ENCODE measurements around the gene NBAS.

Gene NBAS

GRCh38 chr2:15457868-15458267, 103.3 kb downstream of the NBAS start:
- H3K27ac ChIP-seq (ENCODE audit: low read depth, low read length): no peak overlapping the region
- TF ChIP-seq EZH2phosphoT487 (conservative IDR thresholded peaks at IDR 0.05; ENCODE audit: low read length): no peak
- H3K9me3 ChIP-seq (ENCODE audit: insufficient read depth, low read length): no peaks in the 10 kb centered on the region
- H3K4me2 ChIP-seq (ENCODE audit: low read depth, low read length, poor library complexity, severe bottlenecking): no peak overlapping the region
- no peaks in the 10 kb centered on the region for H3F3A ChIP-seq (ENCODE audit: insufficient read depth)
- peaks cover 8% of the 10 kb centered on the region; the same call in 1 of the 2 replicates for H3K36me3 ChIP-seq (ENCODE audit: low read length)
- no peaks in the 10 kb centered on the region for H4K20me1 ChIP-seq (ENCODE audit: low read depth, low read length)
- H3K9ac ChIP-seq (ENCODE audit: low read length): no peak overlapping the region
- H3K4me3 ChIP-seq (ENCODE audit: insufficient read depth, low read length, poor library complexity, severe bottlenecking): no peak overlapping the region
- H2AFZ ChIP-seq (ENCODE audit: low read depth, low read length, severe bottlenecking): no peak overlapping the region
- H3K27me3 ChIP-seq (ENCODE audit: low read length): no peaks in the 10 kb centered on the region
- no peaks in the 10 kb centered on the region for H3K79me2 ChIP-seq (ENCODE audit: insufficient read depth, low read length)
- no peaks in the 10 kb centered on the region for H3K9me2 ChIP-seq (replicated peaks; ENCODE audit: insufficient read depth, low read length)

- no peak overlapping the region for H2AFZ ChIP-seq (ENCODE audit: low read depth, low read length, severe bottlenecking)
- H3K4me3 ChIP-seq (ENCODE audit: insufficient read depth, low read length, poor library complexity, severe bottlenecking): no peak overlapping the region
- no peaks in the 10 kb centered on the region for H3K9me2 ChIP-seq (replicated peaks; ENCODE audit: insufficient read depth, low read length)
- H3K9me3 ChIP-seq (ENCODE audit: insufficient read depth, low read length): no peaks in the 10 kb centered on the region
- H3K9ac ChIP-seq (ENCODE audit: low read length): no peak overlapping the region
- H3K79me2 ChIP-seq (ENCODE audit: insufficient read depth, low read length): no peaks in the 10 kb centered on the region
- TF ChIP-seq CTCF (IDR thresholded peaks at IDR 0.05; ENCODE audit: insufficient read depth, low read length, poor library complexity, severe bottlenecking): no peak
- no peak for TF ChIP-seq EZH2phosphoT487 (conservative IDR thresholded peaks at IDR 0.05; ENCODE audit: low read length)
- H3K27me3 ChIP-seq (ENCODE audit: low read length): no peaks in the 10 kb centered on the region
- H3K27ac ChIP-seq (ENCODE audit: low read depth, low read length): no peak overlapping the region
- H3K4me2 ChIP-seq (ENCODE audit: low read depth, low read length, poor library complexity, severe bottlenecking): no peak overlapping the region
- H4K20me1 ChIP-seq (ENCODE audit: low read depth, low read length): no peaks in the 10 kb centered on the region
- peaks cover 3% of the 10 kb centered on the region; the same call in 1 of the 2 replicates for H3K36me3 ChIP-seq (ENCODE audit: low read length)
- H3F3A ChIP-seq (ENCODE audit: insufficient read depth): no peaks in the 10 kb centered on the region
These were observed 104.8 kb downstream of the NBAS start for GRCh38 chr2:15456352-15456751.

GRCh38 chr2:15450808-15451207, 110.3 kb downstream of the NBAS start:
- Histone ChIP-seq H3K36me3 (ENCODE audit: low read length) (no peaks in the 10 kb centered on the region; the same call in 1 of the 2 replicates), H3K4me3 (ENCODE audit: insufficient read depth, low read length, poor library complexity, severe bottlenecking) (no peak overlapping the region), H3K9me2 (replicated peaks; ENCODE audit: insufficient read depth, low read length) (no peaks in the 10 kb centered on the region), H3K27ac (ENCODE audit: low read depth, low read length) (no peak overlapping the region), H3F3A (ENCODE audit: insufficient read depth) (no peaks in the 10 kb centered on the region), H3K9ac (ENCODE audit: low read length) (no peak overlapping the region), H3K9me3 (ENCODE audit: insufficient read depth, low read length) (no peaks in the 10 kb centered on the region), H3K27me3 (ENCODE audit: low read length) (no peaks in the 10 kb centered on the region), H3K79me2 (ENCODE audit: insufficient read depth, low read length) (no peaks in the 10 kb centered on the region), H4K20me1 (ENCODE audit: low read depth, low read length) (no peaks in the 10 kb centered on the region), H2AFZ (ENCODE audit: low read depth, low read length, severe bottlenecking) (no peak overlapping the region), H3K4me2 (ENCODE audit: low read depth, low read length, poor library complexity, severe bottlenecking) (no peak overlapping the region)
- TF ChIP-seq EZH2phosphoT487 (conservative IDR thresholded peaks at IDR 0.05; ENCODE audit: low read length): no peak
- TF ChIP-seq CTCF (IDR thresholded peaks at IDR 0.05; ENCODE audit: insufficient read depth, low read length, poor library complexity, severe bottlenecking): no peak

- TF ChIP-seq CTCF (IDR thresholded peaks at IDR 0.05; ENCODE audit: insufficient read depth, low read length, poor library complexity, severe bottlenecking): no peak
- no peak for TF ChIP-seq EZH2phosphoT487 (conservative IDR thresholded peaks at IDR 0.05; ENCODE audit: low read length)
- Histone ChIP-seq H2AFZ (ENCODE audit: low read depth, low read length, severe bottlenecking) (no peak overlapping the region), H3K27me3 (ENCODE audit: low read length) (no peaks in the 10 kb centered on the region), H3K9me2 (replicated peaks; ENCODE audit: insufficient read depth, low read length) (no peaks in the 10 kb centered on the region), H3K36me3 (ENCODE audit: low read length) (no peaks in the 10 kb centered on the region; the same call in 1 of the 2 replicates), H3K79me2 (ENCODE audit: insufficient read depth, low read length) (no peaks in the 10 kb centered on the region), H3F3A (ENCODE audit: insufficient read depth) (no peaks in the 10 kb centered on the region), H3K9ac (ENCODE audit: low read length) (no peak overlapping the region), H3K27ac (ENCODE audit: low read depth, low read length) (no peak overlapping the region), H3K9me3 (ENCODE audit: insufficient read depth, low read length) (no peaks in the 10 kb centered on the region), H4K20me1 (ENCODE audit: low read depth, low read length) (no peaks in the 10 kb centered on the region), H3K4me2 (ENCODE audit: low read depth, low read length, poor library complexity, severe bottlenecking) (no peak overlapping the region), H3K4me3 (ENCODE audit: insufficient read depth, low read length, poor library complexity, severe bottlenecking) (no peak overlapping the region)
These were observed 111.4 kb downstream of the NBAS start for GRCh38 chr2:15449556-15450236.

Measured in SU-DHL-6 (cell line).